Cardiac fibroblast (primary cell): ENCODE data around the gene PELO.

ENCODE experiments used
- DNase-seq, 2 donors: peaks; one replicate each; pipeline versions ENCODE4 v3.0.0 to v3.0.0-alpha.2; 2010; ENCODE audit warnings: low read depth in 2 of 2
- H3K4me3 ChIP-seq, 2 donors: replicated peaks in 1 of 2; 1 replicate in 1 of 2; 2 replicates in 1 of 2; pipeline ENCODE4 v1.5.1; 2011; ENCODE audit warnings: low read depth in 2 of 2, low read length in 2 of 2, mild to moderate bottlenecking in 2 of 2, moderate library complexity in 1 of 2
- CTCF ChIP-seq: IDR thresholded peaks from one replicate; pipeline ENCODE4 v1.5.1; 2011; ENCODE audit warnings: low read depth, mild to moderate bottlenecking, low read length, inconsistent platforms

The PELO gene

GRCh38 chr5:52834320-52834719 lies 46.6 kb downstream of the PELO start:
- TF ChIP-seq CTCF, result no peak
- H3K4me3 ChIP-seq, result no peak overlapping the region
- no peak for DNase-seq

GRCh38 chr5:52837068-52837467 lies 49.4 kb downstream of the PELO start:
- TF ChIP-seq CTCF, result peak; percentile 30
- peak overlapping the region in 1 of 2 donors; percentile 22 for H3K4me3 ChIP-seq
- DNase-seq, result peak; percentile 57 to 82
